Ectodermal cell (in vitro differentiated cells): ENCODE data around the gene CDH3.

Source experiments
- H3K27ac ChIP-seq: 2 replicates; pipeline ENCODE4 v1.7.0; 2013; ENCODE audit warnings: mild to moderate bottlenecking, low read depth, low read length; ENCODE audit not compliant: insufficient read depth, poor library complexity, severe bottlenecking
- H3K27me3 ChIP-seq: 2 replicates; pipeline ENCODE4 v1.7.0; 2013; ENCODE audit warnings: mild to moderate bottlenecking, low read length; ENCODE audit not compliant: insufficient read depth, control insufficient read depth, poor library complexity, severe bottlenecking
- H3K36me3 ChIP-seq: one replicate; pipeline ENCODE4 v1.7.0; 2013; ENCODE audit warnings: low read length; ENCODE audit not compliant: control insufficient read depth, insufficient read depth
- H3K4me1 ChIP-seq: one replicate; pipeline ENCODE4 v1.7.0; 2013; ENCODE audit warnings: low read length; ENCODE audit not compliant: control insufficient read depth, insufficient read depth
- H3K4me3 ChIP-seq: 2 replicates; pipeline ENCODE4 v1.7.0; 2013; ENCODE audit warnings: low read depth, low read length, control low read depth; ENCODE audit not compliant: insufficient read depth
- H3K9me3 ChIP-seq: 2 replicates; pipeline ENCODE4 v1.7.0; 2013; ENCODE audit warnings: mild to moderate bottlenecking, low read length, moderate library complexity; ENCODE audit not compliant: control insufficient read depth
- WGBS, 2 experiments: methylation state at CpG; one replicate each; pipeline ENCODE4 v1.1.7; 2013; ENCODE audit warnings: missing lambda C conversion rate in 2 of 2; 5-methylcytosine and 5-hydroxymethylcytosine counted together

Gene CDH3

GRCh38 chr16:68629351-68629910 lies 15.7 kb upstream of the CDH3 start:
- Histone ChIP-seq H3K27ac (no peak overlapping the region), H3K4me3 (no peak overlapping the region), H3K4me1 (no peaks in the 10 kb centered on the region), H3K36me3 (no peaks in the 10 kb centered on the region), H3K9me3 (no peaks in the 10 kb centered on the region), H3K27me3 (no peaks in the 10 kb centered on the region)
- WGBS, 2 experiments = 78 to 79% methylated on average over 7 of the region's 7 CpGs

DNA sequence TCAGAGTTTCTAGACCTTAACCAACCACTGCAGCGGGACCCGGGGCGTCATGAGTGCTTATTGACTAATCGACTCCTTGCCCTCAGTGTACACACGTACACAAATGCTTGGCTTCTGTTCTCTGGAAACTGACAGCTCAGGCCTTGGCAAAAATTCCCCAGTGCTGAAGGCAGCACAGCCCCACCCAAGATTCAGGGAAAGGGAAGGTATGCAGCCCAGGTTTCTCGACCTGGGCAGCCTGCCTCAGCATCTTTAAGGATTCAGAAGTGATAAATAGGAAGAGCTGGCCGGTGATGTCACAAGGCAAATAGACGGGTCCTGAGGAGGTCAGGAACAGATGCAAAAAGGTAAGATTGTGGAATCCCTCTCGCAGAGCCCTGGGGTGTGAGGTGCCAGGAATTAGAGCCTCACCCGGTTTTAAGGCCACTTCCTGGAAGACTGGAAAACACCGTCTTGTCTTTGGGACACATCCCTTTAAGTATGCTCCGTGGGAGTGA lies 9.0 kb upstream of the CDH3 start:
- Histone ChIP-seq H3K36me3 (no peaks in the 10 kb centered on the region), H3K4me3 (no peak overlapping the region), H3K27me3 (no peaks in the 10 kb centered on the region), H3K9me3 (no peaks in the 10 kb centered on the region), H3K4me1 (no peaks in the 10 kb centered on the region), H3K27ac (no peak overlapping the region)
- 74 to 78% methylated on average over 12 of the region's 12 CpGs for WGBS, 2 experiments

DNA sequence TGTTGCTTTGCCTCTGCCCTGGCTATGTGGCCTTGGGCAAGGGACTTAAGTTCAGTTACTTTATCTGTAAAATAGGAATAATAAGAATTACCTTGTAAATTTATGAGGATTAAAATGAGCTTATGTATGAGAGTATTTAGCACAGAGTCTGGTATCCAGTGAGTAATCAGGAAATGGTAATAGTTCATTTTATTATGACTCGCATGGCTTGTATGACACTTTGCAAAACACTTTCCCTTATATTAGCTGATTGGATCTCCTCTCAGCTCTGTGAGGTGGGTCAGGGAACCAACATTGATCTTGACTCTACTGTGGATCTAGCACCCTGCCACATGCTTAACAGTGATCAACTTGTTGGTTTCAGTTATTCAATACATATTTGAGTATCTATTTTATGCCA lies 8.3 kb upstream of the CDH3 start:
- no peaks in the 10 kb centered on the region for H3K4me1 ChIP-seq
- 89 to 93% methylated on average over 1 of the region's 1 CpG for WGBS, 2 experiments
- no peaks in the 10 kb centered on the region for H3K36me3 ChIP-seq
- H3K27me3 ChIP-seq = peaks cover under 1% of the 10 kb centered on the region
- no peaks in the 10 kb centered on the region for H3K9me3 ChIP-seq
- H3K4me3 ChIP-seq = no peak overlapping the region
- H3K27ac ChIP-seq = no peak overlapping the region

DNA sequence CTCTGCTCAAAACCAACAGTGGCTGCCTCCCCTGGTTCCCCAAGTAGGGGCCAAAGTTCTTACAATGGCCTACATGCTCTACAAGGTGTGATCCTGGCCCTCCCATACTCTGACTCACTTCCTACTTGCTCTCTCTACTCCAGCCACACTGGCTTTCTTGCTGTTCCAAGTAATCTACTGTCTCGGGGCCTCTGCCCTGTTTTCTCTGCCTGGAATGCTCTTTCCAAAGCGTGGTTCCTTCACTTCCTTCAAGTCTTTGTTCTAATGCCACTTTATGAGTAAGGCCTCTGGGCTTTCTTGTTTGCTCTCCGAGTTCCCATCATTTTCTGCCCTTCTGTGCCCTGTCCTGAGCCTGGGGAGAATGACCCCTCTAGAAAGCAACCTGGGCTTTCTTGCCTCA lies 4.1 kb upstream of the CDH3 start:
- peaks cover 41% of the 10 kb centered on the region for H3K27me3 ChIP-seq
- no peak overlapping the region for H3K27ac ChIP-seq
- H3K9me3 ChIP-seq = no peaks in the 10 kb centered on the region
- peaks cover 8% of the 10 kb centered on the region for H3K4me1 ChIP-seq
- WGBS, 2 experiments = 70 to 71% methylated on average over 3 of the region's 3 CpGs
- no peaks in the 10 kb centered on the region for H3K36me3 ChIP-seq
- H3K4me3 ChIP-seq = no peak overlapping the region

GRCh38 chr16:68642047-68642435 lies 3.1 kb upstream of the CDH3 start:
- no peaks in the 10 kb centered on the region for H3K36me3 ChIP-seq
- peaks cover 18% of the 10 kb centered on the region for H3K4me1 ChIP-seq
- H3K27me3 ChIP-seq = peaks cover 51% of the 10 kb centered on the region
- no peak overlapping the region for H3K27ac ChIP-seq
- 74 to 79% methylated on average over 10 of the region's 10 CpGs for WGBS, 2 experiments
- peak overlapping the region; percentile 13 for H3K4me3 ChIP-seq
- no peaks in the 10 kb centered on the region for H3K9me3 ChIP-seq

- Histone ChIP-seq H3K27ac (no peak overlapping the region), H3K4me3 (peak overlapping the region; percentile 13)
Measured at GRCh38 chr16:68642436-68643101, 2.5 kb upstream of the CDH3 start.

DNA sequence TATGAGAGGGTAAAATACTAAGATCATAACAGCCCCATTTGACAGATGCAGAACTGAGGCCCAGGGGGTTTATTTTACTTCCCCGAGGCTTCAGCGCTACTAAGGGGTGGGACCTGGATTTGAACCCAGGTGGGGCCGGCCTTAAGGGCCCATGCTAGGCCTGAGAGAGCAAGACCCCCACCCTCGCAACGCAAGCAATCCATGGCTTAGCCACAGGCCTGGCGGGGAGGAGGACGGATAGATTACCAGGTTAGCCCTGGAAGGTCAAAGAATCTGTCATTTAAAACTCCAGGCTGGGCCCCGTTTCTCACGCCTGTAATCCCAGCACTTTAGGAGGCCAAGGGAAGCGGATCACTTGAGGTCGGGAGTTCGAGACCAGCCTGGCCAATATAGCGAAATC lies 1.9 kb upstream of the CDH3 start:
- Histone ChIP-seq H3K27ac (no peak overlapping the region), H3K4me3 (no peak overlapping the region), H3K9me3 (no peaks in the 10 kb centered on the region), H3K27me3 (peaks cover 59% of the 10 kb centered on the region), H3K36me3 (no peaks in the 10 kb centered on the region), H3K4me1 (peaks cover 20% of the 10 kb centered on the region)
- 84 to 86% methylated on average over 13 of the region's 13 CpGs for WGBS, 2 experiments

More at GRCh38 chr16:68642436-68643101, 2.5 kb upstream of the CDH3 start:
- Histone ChIP-seq H3K27me3 (peaks cover 56% of the 10 kb centered on the region), H3K9me3 (no peaks in the 10 kb centered on the region), H3K36me3 (no peaks in the 10 kb centered on the region), H3K4me1 (peaks cover 20% of the 10 kb centered on the region)
- WGBS, 2 experiments = 2 to 3% methylated on average over 51 of the region's 51 CpGs

GRCh38 chr16:68643847-68644246 lies 1.3 kb upstream of the CDH3 start:
- Histone ChIP-seq H3K4me1 (peaks cover 20% of the 10 kb centered on the region), H3K36me3 (no peaks in the 10 kb centered on the region), H3K27ac (no peak overlapping the region), H3K4me3 (no peak overlapping the region), H3K27me3 (peaks cover 59% of the 10 kb centered on the region), H3K9me3 (no peaks in the 10 kb centered on the region)
- WGBS, 2 experiments = 63% methylated on average over 9 to 10 of the region's 10 CpGs

DNA sequence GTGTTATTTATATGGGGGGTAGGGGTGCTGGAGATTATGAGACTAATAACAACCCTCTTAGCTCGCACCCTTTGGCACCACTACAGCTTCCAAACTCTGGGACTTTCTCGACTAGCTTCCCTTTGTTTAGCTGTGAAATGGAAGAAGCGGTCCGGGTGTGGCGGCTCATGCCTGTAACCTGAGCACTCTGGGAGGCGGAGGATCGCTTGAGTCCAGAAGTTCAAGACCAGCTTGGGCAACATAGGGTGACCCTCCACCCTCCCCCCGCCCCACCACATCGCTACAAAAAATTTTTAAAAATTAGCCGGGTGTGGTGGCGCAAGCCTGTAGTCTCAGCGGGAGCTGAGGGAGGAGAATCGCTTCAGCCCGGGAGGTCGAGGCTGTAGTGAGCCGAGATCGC lies 814 bp upstream of the CDH3 start:
- WGBS, 2 experiments = 8 to 9% methylated on average over 15 to 16 of the region's 17 CpGs
- Histone ChIP-seq H3K4me1 (peaks cover 20% of the 10 kb centered on the region), H3K36me3 (no peaks in the 10 kb centered on the region), H3K9me3 (no peaks in the 10 kb centered on the region), H3K27me3 (peaks cover 59% of the 10 kb centered on the region), H3K4me3 (peak overlapping the region; percentile 53), H3K27ac (no peak overlapping the region)

GRCh38 chr16:68645494-68646388 lies 631 bp downstream of the CDH3 start:
- peak overlapping the region; percentile 53 for H3K4me3 ChIP-seq
- peaks cover 59% of the 10 kb centered on the region for H3K27me3 ChIP-seq
- WGBS, 2 experiments = 0 to 1% methylated on average over 66 of the region's 66 CpGs
- no peaks in the 10 kb centered on the region for H3K9me3 ChIP-seq
- no peak overlapping the region for H3K27ac ChIP-seq
- no peaks in the 10 kb centered on the region for H3K36me3 ChIP-seq
- peaks cover 20% of the 10 kb centered on the region for H3K4me1 ChIP-seq
